HG03342 (cell line): Measurements from ENCODE around the gene SIGLEC1.

ENCODE experiments used
- ATAC-seq: cut with Tn5 transposase; IDR thresholded peaks from one replicate; pipeline ENCODE4 v1.9.1; 2021; ENCODE audit warnings: mild to moderate bottlenecking, moderate library complexity; ENCODE audit not compliant: unreplicated experiment

Gene SIGLEC1

GRCh38 chr20:3702611-3703391 lies 9.6 kb downstream of the SIGLEC1 start:
- ATAC-seq = no peak

DNA sequence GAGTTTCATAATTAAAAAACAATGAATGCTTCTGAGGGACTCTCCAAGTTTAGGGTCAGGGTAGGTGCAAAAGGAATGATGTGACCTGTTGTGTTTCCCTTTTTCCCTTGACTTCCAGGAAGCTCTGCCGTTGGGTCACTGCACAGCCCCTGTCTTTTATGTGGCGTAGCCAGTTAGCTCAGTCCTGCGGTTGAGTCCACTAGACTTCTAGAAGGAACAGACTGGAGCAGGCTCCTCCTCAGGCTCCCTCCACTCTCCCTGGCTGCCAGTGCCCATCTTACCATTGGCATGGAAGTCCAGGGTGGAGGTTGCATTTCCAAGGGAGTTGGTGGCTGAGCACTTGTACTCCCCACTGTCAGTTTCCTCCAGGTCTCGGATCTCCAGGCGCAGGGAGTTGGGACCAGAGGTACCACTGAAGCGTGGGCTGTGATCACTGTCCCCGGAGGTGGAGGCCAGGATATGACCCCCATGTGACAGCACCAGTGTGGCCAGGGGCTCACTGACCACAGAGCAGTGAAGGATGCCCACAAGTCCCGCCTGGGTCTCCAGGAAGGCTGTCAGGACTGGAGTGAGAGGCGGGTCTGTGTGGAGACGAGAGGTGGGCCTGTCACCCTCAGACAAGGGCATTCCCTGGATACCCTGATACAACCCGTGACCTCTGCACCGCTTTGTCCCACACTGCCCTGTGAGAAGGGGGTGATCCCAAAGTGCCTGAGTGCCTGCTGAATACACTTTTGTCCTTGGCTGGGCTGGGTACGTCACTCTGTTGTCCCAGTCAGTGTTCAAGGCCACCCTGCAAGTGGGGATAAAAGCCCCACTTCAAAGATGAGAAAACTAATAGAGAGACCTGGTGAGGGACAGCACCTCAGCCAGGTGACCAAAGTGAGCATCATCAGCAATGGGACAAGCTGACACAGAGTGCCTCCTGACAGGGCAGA lies 11.1 kb downstream of the SIGLEC1 start:
- ATAC-seq = no peak

DNA sequence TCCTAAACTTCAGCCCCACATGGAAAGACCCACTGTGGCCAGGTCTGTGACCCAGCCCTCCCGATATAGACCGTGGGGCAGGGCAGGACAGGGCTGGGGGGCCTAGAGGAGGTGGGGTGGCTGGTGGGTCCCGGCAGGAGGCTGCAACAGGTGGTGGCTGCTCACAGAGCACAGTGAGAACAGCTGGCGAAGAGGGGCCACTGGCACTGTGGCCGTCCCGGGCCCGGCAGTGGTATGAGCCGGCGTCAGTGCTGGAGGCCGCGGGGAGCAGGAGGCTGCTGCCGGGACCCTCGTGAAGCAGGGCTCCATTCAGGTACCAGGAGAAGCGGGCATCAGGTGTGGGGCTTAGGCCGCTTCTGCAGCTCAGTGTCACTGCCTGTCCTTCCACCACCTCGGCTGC lies 13.4 kb downstream of the SIGLEC1 start:
- ATAC-seq = no peak

DNA sequence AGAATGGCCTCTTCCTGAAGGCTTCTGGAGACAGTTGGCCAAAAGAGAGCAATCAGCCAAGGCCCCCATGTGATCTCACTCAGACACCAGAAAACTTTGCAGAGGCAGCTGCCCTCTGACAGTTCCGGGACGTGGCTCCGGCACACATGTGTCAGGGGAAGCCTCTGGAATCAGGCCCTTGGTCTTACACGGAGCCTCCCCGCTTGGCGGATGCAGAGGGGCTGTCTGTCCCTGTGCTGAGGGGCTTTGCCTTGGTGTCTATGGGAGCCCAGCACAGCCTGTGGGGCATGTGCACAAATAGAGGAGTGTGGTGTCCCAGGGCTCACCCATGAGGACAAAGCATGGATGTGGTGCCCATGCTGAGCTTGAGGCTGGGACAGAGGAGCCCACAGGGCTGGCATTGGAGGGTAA lies 13.8 kb downstream of the SIGLEC1 start:
- ATAC-seq = no peak

GRCh38 chr20:3697588-3698305 lies 14.7 kb downstream of the SIGLEC1 start:
- no peak for ATAC-seq

DNA sequence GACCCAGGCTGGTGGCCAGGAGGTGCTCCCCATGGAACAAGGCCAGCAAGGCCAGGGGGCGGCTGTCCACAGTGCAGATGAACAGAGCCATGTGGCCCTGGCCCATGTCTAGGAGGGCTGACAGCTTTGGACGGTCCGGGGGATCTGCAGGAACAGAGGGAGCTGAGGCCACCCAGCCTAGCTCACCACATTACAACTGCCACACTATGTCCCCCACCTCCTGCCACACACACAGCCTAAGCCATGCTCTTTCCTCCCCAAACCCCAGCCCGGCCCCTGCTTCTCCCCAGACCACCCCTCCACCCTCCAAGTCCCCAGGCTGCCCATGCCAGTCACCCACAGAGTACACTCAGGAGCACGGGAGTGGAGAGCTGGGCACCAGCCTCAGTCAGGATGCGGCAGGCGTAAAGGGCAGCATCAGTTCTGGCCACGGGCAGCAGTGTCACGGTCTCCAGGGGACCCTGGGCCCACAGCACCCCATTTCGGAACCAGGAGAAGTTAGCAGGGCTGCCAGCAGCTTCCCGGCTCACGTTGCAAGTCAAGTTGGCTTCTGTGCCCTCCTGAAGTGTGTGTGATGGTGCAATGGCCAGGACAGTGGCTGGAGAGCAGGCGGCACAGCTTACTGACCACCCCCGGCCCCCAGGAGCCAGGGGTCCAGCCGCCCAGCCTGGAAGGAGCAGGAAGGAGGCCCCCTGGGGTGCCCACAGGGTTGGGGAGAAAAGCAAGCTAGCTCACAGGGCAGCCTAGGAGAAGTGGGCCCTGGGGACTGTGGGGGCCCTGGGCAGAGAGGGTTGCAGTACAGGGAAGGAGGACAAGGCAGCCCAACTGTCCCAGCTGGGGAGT lies 15.4 kb downstream of the SIGLEC1 start:
- no peak for ATAC-seq

- ATAC-seq = no peak
These were observed 16.2 kb downstream of the SIGLEC1 start for GRCh38 chr20:3696200-3696599.

GRCh38 chr20:3694864-3695263 lies 17.5 kb downstream of the SIGLEC1 start:
- no peak for ATAC-seq

DNA sequence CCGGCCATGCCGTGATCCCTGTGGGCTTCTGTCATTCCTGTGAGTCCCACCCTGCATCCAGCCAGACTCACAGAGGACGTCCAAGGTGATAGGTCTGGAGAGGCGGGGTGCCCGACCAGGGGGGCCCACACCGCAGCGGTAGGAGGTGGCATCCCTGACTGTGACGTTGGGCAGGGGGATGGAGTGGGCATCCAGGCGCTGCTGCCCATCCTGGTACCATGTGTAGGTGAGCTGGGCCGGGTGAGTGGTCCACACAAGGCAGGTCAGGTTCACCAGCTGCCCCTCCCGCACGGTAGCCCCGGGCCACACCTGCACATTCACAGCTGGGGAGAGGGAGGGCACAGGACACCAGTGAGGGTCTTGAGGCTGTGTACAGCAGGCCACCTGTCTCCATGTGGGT lies 19.0 kb downstream of the SIGLEC1 start:
- no peak for ATAC-seq

DNA sequence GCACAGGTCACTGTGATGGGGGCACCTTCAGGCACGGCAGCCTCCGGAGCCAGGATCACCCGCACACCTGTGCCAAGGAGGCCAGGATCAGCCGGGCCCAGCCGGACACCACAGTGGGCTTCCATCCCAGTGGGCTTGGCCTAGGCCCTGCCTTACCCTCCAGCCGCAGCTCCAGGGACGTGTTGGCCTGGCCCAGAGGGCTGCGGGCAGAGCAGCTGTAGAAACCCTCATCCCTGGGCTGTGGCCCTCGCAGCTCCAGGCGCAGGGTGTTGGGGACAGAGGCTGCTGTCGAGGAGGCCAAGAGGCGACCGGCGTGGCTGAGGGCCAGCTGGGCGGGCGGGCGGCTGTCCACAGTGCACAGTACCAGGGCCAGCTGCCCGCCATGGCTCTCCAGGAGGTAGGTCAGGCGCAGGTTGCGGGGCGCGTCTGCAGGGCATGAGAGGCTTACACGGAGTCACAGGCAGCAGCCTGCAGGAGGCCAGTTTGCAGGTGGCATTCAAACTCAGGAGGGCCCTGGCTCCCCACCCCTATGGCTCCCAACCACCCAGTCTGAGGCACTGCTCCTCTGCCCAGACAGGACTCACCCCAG lies 19.6 kb downstream of the SIGLEC1 start:
- ATAC-seq = no peak

DNA sequence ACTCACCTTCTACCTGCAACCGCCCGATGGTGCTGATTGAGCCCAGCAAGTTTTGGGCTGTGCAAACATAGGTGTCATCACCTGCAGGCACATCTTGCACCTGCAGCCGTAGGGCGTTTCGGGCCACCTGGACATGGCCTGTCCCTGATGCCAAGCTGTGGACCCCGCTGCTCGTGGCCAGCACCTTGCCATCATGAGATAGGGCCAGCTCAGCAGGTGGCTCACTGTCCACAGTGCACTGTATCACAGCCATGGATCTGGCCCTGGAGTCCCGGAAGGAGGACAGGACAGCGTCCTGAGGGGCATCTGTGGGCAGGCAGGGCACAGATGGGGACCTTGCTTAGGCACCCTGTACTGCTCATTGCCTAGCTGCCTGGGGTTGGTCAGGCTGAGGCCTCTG lies 20.5 kb downstream of the SIGLEC1 start:
- ATAC-seq = no peak

- no peak for ATAC-seq
These were observed 21.1 kb downstream of the SIGLEC1 start for GRCh38 chr20:3691306-3691705.

DNA sequence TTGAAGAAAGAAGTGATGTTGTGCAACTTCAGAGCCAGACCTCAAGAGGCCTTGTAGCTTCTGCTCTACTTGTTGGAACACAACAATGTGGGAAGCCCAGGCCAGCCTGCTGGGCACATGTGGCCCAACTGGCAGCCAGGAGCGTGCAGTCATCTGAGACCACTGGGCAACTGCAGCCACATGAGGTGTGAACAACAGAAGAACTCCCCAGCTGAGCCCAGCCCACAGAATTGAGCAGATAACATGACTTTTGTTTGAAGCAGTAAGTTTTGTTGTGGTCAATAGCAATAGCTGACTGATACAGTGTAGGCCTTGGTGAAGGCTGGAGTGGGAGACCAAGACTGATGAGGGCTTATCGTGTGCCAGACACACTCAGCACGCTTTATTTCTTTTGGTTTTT lies 22.0 kb downstream of the SIGLEC1 start:
- no peak for ATAC-seq

- no peak for ATAC-seq
These were observed 22.4 kb downstream of the SIGLEC1 start for GRCh38 chr20:3689978-3690377.

DNA sequence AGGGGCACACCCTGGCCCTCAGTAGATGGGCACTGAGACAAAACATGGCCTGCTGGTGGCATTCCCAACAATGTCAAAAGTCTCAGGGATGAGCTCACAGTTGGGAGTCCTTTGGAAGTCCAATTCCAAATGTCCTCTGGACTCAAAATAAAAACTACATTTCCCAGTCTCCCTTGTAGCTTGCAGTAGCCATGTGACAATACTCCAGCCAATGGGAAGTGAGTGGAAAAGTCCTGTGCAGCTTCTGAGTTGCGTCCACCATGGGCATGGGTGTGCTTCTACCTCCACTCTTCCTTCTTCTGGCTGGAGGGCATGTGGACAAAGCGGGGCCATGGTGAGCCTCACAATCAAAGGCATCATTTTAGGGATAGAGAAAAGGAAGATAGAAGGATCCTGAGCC lies 24.7 kb downstream of the SIGLEC1 start:
- ATAC-seq = no peak

DNA sequence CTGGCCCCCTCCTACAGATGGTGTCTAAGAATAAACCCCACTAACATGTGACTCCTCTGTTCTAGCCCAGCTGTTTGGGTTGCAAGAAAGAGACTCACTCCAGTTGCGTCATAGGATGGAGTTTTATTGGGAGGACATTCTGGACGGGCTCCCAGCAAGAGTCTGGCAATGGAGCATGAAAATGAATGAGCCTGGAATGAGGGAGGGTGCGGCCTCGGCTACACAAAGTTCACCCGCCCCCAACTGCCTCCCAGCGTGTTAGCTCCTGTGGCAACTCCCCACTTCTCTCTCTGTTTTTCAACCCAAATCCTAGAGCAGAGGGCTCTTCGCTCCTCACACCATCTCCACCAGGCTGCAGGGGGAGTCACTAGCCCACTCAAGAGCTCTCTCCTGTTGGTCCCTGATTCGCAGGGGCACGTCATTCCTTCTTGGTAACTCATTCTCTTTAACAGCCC lies 25.5 kb downstream of the SIGLEC1 start:
- ATAC-seq = no peak

GRCh38 chr20:3686421-3686820 lies 26.0 kb downstream of the SIGLEC1 start:
- no peak for ATAC-seq

- ATAC-seq = no peak
These were observed 27.1 kb downstream of the SIGLEC1 start for GRCh38 chr20:3685341-3685740.

DNA sequence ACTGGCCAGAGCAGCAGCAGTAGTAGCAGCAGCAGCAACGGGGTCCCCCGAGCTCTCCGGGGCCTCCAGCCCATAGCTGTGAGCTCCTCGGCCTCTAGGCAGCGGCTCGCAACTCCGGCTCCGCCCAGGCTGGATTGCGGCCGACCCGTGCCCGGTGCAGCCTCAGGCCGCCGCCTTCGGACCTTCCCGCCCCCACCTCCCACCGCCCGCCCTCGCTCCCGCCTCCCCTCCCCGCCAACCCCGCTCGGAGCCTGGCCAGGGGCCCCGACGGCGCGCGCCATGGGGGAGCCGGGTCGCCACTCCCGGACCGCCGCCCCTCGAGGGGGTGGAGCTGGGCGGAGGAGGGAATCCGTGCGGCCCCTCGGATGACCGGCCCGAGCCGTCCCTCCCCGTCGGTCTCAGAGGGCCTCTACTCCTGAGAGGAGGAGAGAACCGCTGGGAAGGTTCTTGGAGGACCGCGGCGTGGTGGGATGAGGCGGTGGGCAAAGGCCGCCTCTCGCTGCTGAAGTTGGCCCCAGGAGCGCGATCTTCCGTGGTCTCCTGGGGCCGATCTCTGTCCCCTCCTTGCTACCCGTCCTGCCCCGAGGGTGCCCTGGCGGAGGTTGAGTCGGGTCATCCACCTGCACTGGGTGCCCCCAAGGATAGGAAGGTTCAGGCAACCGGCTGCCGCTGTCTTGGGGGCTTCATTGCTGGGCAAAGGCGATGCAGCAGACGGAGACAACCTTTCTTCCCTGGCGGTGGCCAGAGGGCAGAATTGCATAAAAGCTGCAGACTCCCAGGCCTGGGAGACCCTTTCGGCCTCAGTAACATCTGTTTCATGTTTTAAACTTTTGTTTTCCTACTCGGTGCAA lies 30.2 kb downstream of the SIGLEC1 start, which contains the start of gene ADAM33:
ADAM33 (minus strand) TSS at position 80 of the 851 bp plus-strand sequence; CDS start at position 74, 6 bp downstream.
- ATAC-seq = no peak
